SK-N-MC (cell line): ENCODE results near the gene NOS1.

Experiments
- DNase-seq: peaks from one replicate; pipeline ENCODE4 v3.0.0-alpha.2; 2011; ENCODE audit warnings: low read depth, low spot score
- H3K27ac ChIP-seq: fragments of 200-600 bp; sonication (generic); 2 replicates; pipeline ENCODE4 v1.5.1; 2016; ENCODE audit warnings: mixed run types
- H3K36me3 ChIP-seq: fragments of 200-600 bp; sonication (generic); 2 replicates; pipeline ENCODE4 v1.6.1; 2017; ENCODE audit warnings: antibody characterized with exemption, low read length, mixed read lengths; ENCODE audit not compliant: insufficient read depth
- H3K4me3 ChIP-seq: fragments of 200-600 bp; sonication (generic); 2 replicates; pipeline ENCODE4 v1.5.1; 2016
- H3K9ac ChIP-seq: fragments of 200-600 bp; sonication (generic); 2 replicates; pipeline ENCODE4 v1.8.0; 2017; ENCODE audit warnings: mixed run types, mixed read lengths; ENCODE audit not compliant: insufficient read length
- H3K9me3 ChIP-seq: fragments of 200-600 bp; sonication (generic); 2 replicates; pipeline ENCODE4 v1.6.1; 2017; ENCODE audit warnings: low read depth, mild to moderate bottlenecking, antibody characterized with exemption, low read length, moderate library complexity, mixed read lengths
- EZH2 ChIP-seq: fragments of 200-600 bp; sonication (generic); IDR thresholded peaks from one replicate; pipeline ENCODE4 v1.6.1; 2017; ENCODE audit warnings: antibody characterized with exemption
- FOXP2 ChIP-seq: optimal IDR thresholded peaks from 2 replicates; pipeline ENCODE3; 2011; ENCODE audit warnings: mild to moderate bottlenecking, moderate library complexity; ENCODE audit not compliant: insufficient read depth; ENCODE audit errors: extremely low read length, control extremely low read depth
- POLR2AphosphoS5 ChIP-seq: IDR thresholded peaks from 2 replicates; pipeline ENCODE4 v1.6.1; 2012; ENCODE audit warnings: mild to moderate bottlenecking, low read depth, low read length, borderline replicate concordance

NOS1 gene

GRCh38 chr12:117360551-117361346 lies 677 bp downstream of the NOS1 start:
- TF ChIP-seq POLR2AphosphoS5 (no peak), EZH2 (no peak), FOXP2 (no peak)
- Histone ChIP-seq H3K36me3 (no peaks in the 10 kb centered on the region), H3K9ac (no peak overlapping the region), H3K4me3 (no peak overlapping the region), H3K27ac (no peak overlapping the region), H3K9me3 (no peaks in the 10 kb centered on the region)
- no peak for DNase-seq

DNA sequence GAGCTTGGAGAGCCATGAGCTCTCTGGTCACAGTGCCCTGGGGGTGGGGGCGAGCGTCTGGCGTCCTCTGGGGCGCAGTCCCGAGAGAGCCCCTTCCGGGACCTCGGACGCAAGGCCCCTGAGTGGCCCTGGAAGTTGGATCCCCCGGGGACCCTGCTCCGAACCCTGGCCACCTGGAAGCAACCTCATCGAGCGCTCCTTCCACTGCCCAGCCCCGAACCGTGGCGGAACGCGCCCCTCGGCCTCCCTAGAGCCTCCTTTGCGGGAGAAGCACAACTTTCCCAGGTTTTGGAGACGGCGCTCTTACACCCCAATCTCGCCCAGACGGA lies 1.2 kb downstream of the NOS1 start:
- no peaks in the 10 kb centered on the region for H3K36me3 ChIP-seq
- TF ChIP-seq EZH2 (no peak), FOXP2 (no peak), POLR2AphosphoS5 (no peak)
- no peak for DNase-seq
- H3K9me3 ChIP-seq, result no peaks in the 10 kb centered on the region
- no peak overlapping the region for H3K4me3 ChIP-seq
- H3K9ac ChIP-seq, result no peak overlapping the region
- no peak overlapping the region for H3K27ac ChIP-seq

DNA sequence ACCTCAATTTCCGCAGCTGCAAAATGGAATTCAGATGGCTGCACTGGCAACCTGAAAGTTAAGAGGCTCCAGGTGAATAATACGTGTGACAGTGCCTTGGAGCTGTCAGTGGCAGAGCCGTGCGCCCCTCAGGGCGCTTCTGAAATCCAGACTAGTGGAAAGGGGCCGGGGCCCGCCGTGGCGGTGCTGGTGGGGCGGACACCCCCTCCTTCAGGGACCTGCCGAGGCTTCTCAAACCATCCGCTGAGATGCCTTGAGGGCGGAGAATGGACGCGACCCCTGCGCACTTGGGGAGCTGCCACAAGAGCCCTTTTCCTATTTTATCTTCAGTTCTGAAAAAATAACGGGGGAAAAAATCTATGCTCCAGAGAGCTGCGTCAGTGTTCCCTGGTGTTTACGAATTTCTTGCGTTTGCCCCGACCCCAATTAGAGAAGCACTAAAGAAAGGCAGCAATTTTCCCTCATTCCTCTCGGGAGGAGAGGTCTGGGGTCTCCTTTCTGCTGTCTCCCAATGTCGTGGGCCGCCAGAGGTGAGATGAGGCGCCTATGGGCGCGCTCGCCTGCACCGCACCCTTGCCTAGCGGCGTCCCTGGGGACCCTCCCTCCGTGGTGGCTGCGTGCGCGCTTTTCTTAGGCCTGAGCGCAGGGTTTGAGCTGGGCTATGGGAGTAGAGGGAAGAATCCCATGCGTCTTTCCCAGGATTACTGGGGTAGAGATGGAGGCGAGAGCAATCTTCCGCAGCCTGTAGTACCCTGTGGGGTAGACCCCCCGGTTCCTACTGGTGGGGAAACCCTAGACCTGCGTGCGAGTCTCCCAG lies 2.2 kb downstream of the NOS1 start:
- Histone ChIP-seq H3K4me3 (no peak overlapping the region), H3K9me3 (no peaks in the 10 kb centered on the region), H3K36me3 (no peaks in the 10 kb centered on the region), H3K27ac (no peak overlapping the region), H3K9ac (no peak overlapping the region)
- DNase-seq, result no peak
- TF ChIP-seq POLR2AphosphoS5, result no peak
- no peak for TF ChIP-seq EZH2
- TF ChIP-seq FOXP2, result no peak

- Histone ChIP-seq H3K27ac (no peak overlapping the region), H3K4me3 (no peak overlapping the region), H3K9ac (no peak overlapping the region), H3K36me3 (no peaks in the 10 kb centered on the region), H3K9me3 (no peaks in the 10 kb centered on the region)
- DNase-seq, result no peak
- TF ChIP-seq FOXP2 (no peak), EZH2 (no peak), POLR2AphosphoS5 (no peak)
Observed at GRCh38 chr12:117356048-117356447, 5.4 kb downstream of the NOS1 start.

- H3K4me3 ChIP-seq, result no peak overlapping the region
- H3K27ac ChIP-seq, result no peak overlapping the region
- no peaks in the 10 kb centered on the region for H3K36me3 ChIP-seq
- H3K9me3 ChIP-seq, result no peaks in the 10 kb centered on the region
- no peak for DNase-seq
- no peak for TF ChIP-seq EZH2
- TF ChIP-seq FOXP2, result no peak
- TF ChIP-seq POLR2AphosphoS5, result no peak
- H3K9ac ChIP-seq, result no peak overlapping the region
Observed at GRCh38 chr12:117352883-117353282, 8.5 kb downstream of the NOS1 start.

DNA sequence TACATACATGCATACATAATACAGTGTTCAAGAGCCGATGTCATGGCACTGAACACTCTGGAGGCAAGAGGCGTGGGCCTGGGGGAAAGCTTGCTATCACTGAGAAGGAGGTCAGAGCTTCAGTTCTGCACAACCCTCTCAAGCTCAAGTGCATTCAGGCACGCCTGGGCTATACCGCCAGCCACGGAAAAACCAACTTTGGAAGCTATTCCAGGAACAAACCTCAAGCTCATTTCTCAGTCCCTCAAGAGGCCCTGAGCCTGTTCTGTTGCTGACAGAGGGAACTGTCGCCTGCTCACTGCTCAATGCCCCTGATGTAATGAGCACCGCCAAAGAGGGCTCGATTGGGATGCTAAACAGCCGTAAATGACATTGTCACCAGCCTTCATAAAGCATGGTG lies 9.2 kb downstream of the NOS1 start:
- no peak for DNase-seq
- H3K36me3 ChIP-seq, result no peaks in the 10 kb centered on the region
- TF ChIP-seq POLR2AphosphoS5 (no peak), EZH2 (no peak), FOXP2 (no peak)
- no peaks in the 10 kb centered on the region for H3K9me3 ChIP-seq
- no peak overlapping the region for H3K4me3 ChIP-seq
- no peak overlapping the region for H3K27ac ChIP-seq
- H3K9ac ChIP-seq, result no peak overlapping the region

GRCh38 chr12:117350140-117350539 lies 11.3 kb downstream of the NOS1 start:
- Histone ChIP-seq H3K9me3 (no peaks in the 10 kb centered on the region), H3K27ac (no peak overlapping the region)
- no peak for DNase-seq

GRCh38 chr12:117347588-117347987 lies 13.8 kb downstream of the NOS1 start:
- no peak for DNase-seq
- H3K9ac ChIP-seq, result no peak overlapping the region
- H3K9me3 ChIP-seq, result no peaks in the 10 kb centered on the region
- no peak overlapping the region for H3K4me3 ChIP-seq
- no peaks in the 10 kb centered on the region for H3K36me3 ChIP-seq
- no peak overlapping the region for H3K27ac ChIP-seq
- no peak for TF ChIP-seq EZH2
- TF ChIP-seq POLR2AphosphoS5, result no peak
- no peak for TF ChIP-seq FOXP2

More at GRCh38 chr12:117350140-117350539, 11.3 kb downstream of the NOS1 start:
- H3K9ac ChIP-seq, result no peak overlapping the region
- no peak overlapping the region for H3K4me3 ChIP-seq
- TF ChIP-seq EZH2 (no peak), FOXP2 (no peak), POLR2AphosphoS5 (no peak)
- no peaks in the 10 kb centered on the region for H3K36me3 ChIP-seq

- no peak overlapping the region for H3K9ac ChIP-seq
- no peak for TF ChIP-seq EZH2
- TF ChIP-seq POLR2AphosphoS5, result no peak
- H3K9me3 ChIP-seq, result no peaks in the 10 kb centered on the region
- no peak for DNase-seq
- H3K27ac ChIP-seq, result no peak overlapping the region
- H3K4me3 ChIP-seq, result no peak overlapping the region
- H3K36me3 ChIP-seq, result no peaks in the 10 kb centered on the region
Observed at GRCh38 chr12:117344716-117345115, 16.7 kb downstream of the NOS1 start.
